HepG2 (cell line): Measurements from ENCODE around the gene DNAJB6. TPM values are rescaled to one million over a fixed set of nuclear protein-coding genes. Genes with fewer than 3 reads are reported as not detected.

Source experiments
- ATAC-seq: fragments of 200-7000 bp; cut with Tn5 transposase; 3 replicates; pipeline ENCODE4 v1.9.1; 2020; ENCODE audit warnings: mild to moderate bottlenecking, moderate library complexity
- BruUV-seq: library from RNA; stranded (reverse); fragments of 400-500 nt; replicated peaks from 2 replicates; lab custom pipeline; 2021; lab: Mats Ljungman, UMichigan
- CTCF ChIA-PET: fragments of 300-600 bp; formaldehyde crosslinking; extraction: SDS; loops from one replicate; lab custom pipeline; 2021; ENCODE audit warnings: low total read pairs, inconsistent platforms, low intra/inter-chr PET ratio; lab: Yijun Ruan, JAX
- POLR2A ChIA-PET: fragments of 350-600 bp; sonication (Branson Sonifier 250); formaldehyde crosslinking; loops from one replicate; lab custom pipeline; 2020; ENCODE audit warnings: antibody characterized with exemption, inconsistent platforms; lab: Yijun Ruan, JAX
- DNase-seq: peaks from one replicate; pipeline ENCODE4 v3.0.0-alpha.2; 2015; ENCODE audit warnings: low spot score
- FAIRE-seq: peaks from 3 replicates; lab custom pipeline; 2011; peaks lifted over from hg19 to GRCh38; lab: Jason Lieb, UNC
- H2AFZ ChIP-seq: one replicate; pipeline ENCODE4 v1.6.1; 2011; ENCODE audit warnings: low read length, inconsistent platforms
- H3K27ac ChIP-seq: fragments of 300-600 bp; 3 replicates; pipeline ENCODE4 v1.8.0; 2011; ENCODE audit warnings: mixed run types, mild to moderate bottlenecking, mixed read lengths, low read length, inconsistent platforms; ENCODE audit not compliant: insufficient read depth; ENCODE audit errors: extremely low read length
- H3K27me3 ChIP-seq, 2 experiments: fragments of 200-600 bp in 1 of 2; 2 replicates in 1 of 2; 3 replicates in 1 of 2; pipeline versions ENCODE4 v1.6.0 to v1.8.0; 2011; ENCODE audit warnings: low read length in 2 of 2, mild to moderate bottlenecking in 2 of 2, moderate library complexity in 2 of 2, inconsistent platforms in 1 of 2; ENCODE audit not compliant: insufficient read depth in 2 of 2, control insufficient read depth in 1 of 2
- H3K36me3 ChIP-seq, 2 experiments: fragments of 200-600 bp in 1 of 2; replicated peaks in 1 of 2; 2 replicates in 1 of 2; 3 replicates in 1 of 2; pipeline versions ENCODE4 v1.5.1 to v1.8.0; 2011; ENCODE audit warnings: low read length in 2 of 2, inconsistent platforms in 1 of 2; ENCODE audit not compliant: insufficient read depth in 2 of 2, control insufficient read depth in 1 of 2
- H3K4me1 ChIP-seq: 2 replicates; pipeline ENCODE4 v1.5.1; 2012; ENCODE audit warnings: low read length, inconsistent platforms; ENCODE audit not compliant: insufficient read depth
- H3K4me2 ChIP-seq: 2 replicates; pipeline ENCODE4 v1.6.0; 2011; ENCODE audit warnings: low read depth, low read length, inconsistent platforms
- H3K4me3 ChIP-seq, 3 experiments: fragments of 200-600 bp in 1 of 3; sonication (generic), shearing (Covaris generic) in 1 of 3; replicated peaks in 1 of 3; 2 replicates each; pipeline ENCODE4 v1.5.1; 2011 to 2016; ENCODE audit warnings: low read length in 3 of 3, inconsistent platforms in 2 of 3, low read depth in 2 of 3, mild to moderate bottlenecking in 2 of 3, control low read depth in 1 of 3, mixed read lengths in 1 of 3; ENCODE audit not compliant: insufficient read depth in 1 of 3
- H3K79me2 ChIP-seq: one replicate; pipeline ENCODE4 v1.6.1; 2011; ENCODE audit warnings: low read length, inconsistent platforms; ENCODE audit not compliant: insufficient read depth
- H3K9ac ChIP-seq: 2 replicates; pipeline ENCODE4 v1.6.0; 2011; ENCODE audit warnings: mild to moderate bottlenecking, low read depth, low read length, inconsistent platforms; ENCODE audit not compliant: insufficient read depth
- H3K9me3 ChIP-seq: 2 replicates; pipeline ENCODE4 v1.5.1; 2012; ENCODE audit warnings: mild to moderate bottlenecking, low read length
- H4K20me1 ChIP-seq: 2 replicates; pipeline ENCODE4 v1.6.0; 2011; ENCODE audit warnings: inconsistent platforms, mild to moderate bottlenecking, low read length, moderate library complexity; ENCODE audit not compliant: insufficient read depth
- CHCHD3 ChIP-seq: sonication (generic); formaldehyde crosslinking; IDR thresholded peaks from 2 replicates; pipeline ENCODE4 v1.8.0; 2022; ENCODE audit warnings: mild to moderate bottlenecking, missing genetic modification reagents, moderate library complexity
- HNRNPLL ChIP-seq: fragments of 200-400 bp; formaldehyde crosslinking; IDR thresholded peaks from 2 replicates; pipeline ENCODE4 v1.6.1; 2017; ENCODE audit warnings: mild to moderate bottlenecking, low read depth, low read length; ENCODE audit not compliant: poor library complexity, severe bottlenecking
- JUN ChIP-seq: sonication (generic); formaldehyde crosslinking; IDR thresholded peaks from 2 replicates; pipeline ENCODE4 v1.4.0; 2020; ENCODE audit warnings: mild to moderate bottlenecking, missing genetic modification reagents
- RAD21 ChIP-seq: fragments of 450-650 bp; formaldehyde crosslinking; IDR thresholded peaks from 2 replicates; pipeline ENCODE4 v1.5.0; 2020; ENCODE audit warnings: mild to moderate bottlenecking
- SMC3 ChIP-seq: IDR thresholded peaks from 2 replicates; pipeline ENCODE4 v1.6.1; 2011; ENCODE audit warnings: low read length, improper control_type of control experiment
- STAG1 ChIP-seq: sonication (generic); formaldehyde crosslinking; IDR thresholded peaks from 2 replicates; pipeline ENCODE4 v1.4.0; 2020; ENCODE audit warnings: missing genetic modification reagents
- SYNCRIP ChIP-seq: fragments of 200-400 bp; formaldehyde crosslinking; IDR thresholded peaks from 2 replicates; pipeline ENCODE4 v1.6.1; 2018; ENCODE audit warnings: mild to moderate bottlenecking, low read depth, low read length; ENCODE audit not compliant: insufficient read depth
- WGBS: methylation state at CpG from one replicate; pipeline ENCODE4 v1.1.6; 2017; ENCODE audit warnings: low lambda C conversion rate; 5-methylcytosine and 5-hydroxymethylcytosine counted together
- in situ Hi-C: cut with HindIII; loops from 2 replicates; pipeline ENCODE4 v1.10.0; 2017; ENCODE audit warnings: low pct_unique_long_range_greater_than_20kb; ENCODE audit not compliant: extremely low pct_ligation_motif_present
- intact Hi-C: fragments of 100-400 bp; cut with micrococcal nuclease; formaldehyde crosslinking; loops from one replicate; pipeline ENCODE4 v1.10.0; 2022; ENCODE audit not compliant: unreplicated experiment
- polyA plus RNA-seq, 8 experiments: library from polyadenylated mRNA; depleted of rRNA in 3 of 8; stranded (reverse) in 7 of 8; unstranded in 1 of 8; fragments of >200 nt; fragmentation: Illumina TruSeq in 4 of 8; extraction: Trizol in 4 of 8; gene quantifications; 2 replicates each; pipeline versions ENCODE4 v1.2.1 to v1.2.3, GENCODE V29; 2011 to 2016; ENCODE audit warnings: low read depth in 4 of 8, missing spikeins in 1 of 8, mixed read lengths in 1 of 8; ENCODE audit not compliant: insufficient read depth in 1 of 8
- total RNA-seq, 5 experiments: library from RNA; depleted of rRNA; stranded (reverse); fragments of >200 nt; fragmentation: Illumina TruSeq; extraction: Trizol; gene quantifications; 2 replicates each; pipeline ENCODE4 v1.2.3, GENCODE V29; 2016; ENCODE audit warnings: low read depth in 1 of 5
- TF ChIP-seq, protein P1 (sequence below): sonication (generic); formaldehyde crosslinking; IDR thresholded peaks from 2 replicates; pipeline ENCODE4 v1.8.0; 2022; ENCODE audit warnings: missing genetic modification reagents, mild to moderate bottlenecking, moderate library complexity, borderline replicate concordance
- TF ChIP-seq, protein P2 (sequence below): sonication (generic); formaldehyde crosslinking; IDR thresholded peaks from 2 replicates; pipeline ENCODE4 v1.5.0; 2020; ENCODE audit warnings: mild to moderate bottlenecking, missing genetic modification reagents, moderate library complexity
- TF ChIP-seq, protein P3 (sequence below): IDR thresholded peaks from 2 replicates; pipeline ENCODE4 v1.6.1; 2018; ENCODE audit warnings: missing genetic modification reagents, mild to moderate bottlenecking, missing compliant biosample characterization
- TF ChIP-seq, protein P4 (sequence below): fragments of 450-650 bp; IDR thresholded peaks from 2 replicates; pipeline ENCODE4 v1.6.1; 2016

The DNAJB6 gene
- total and polyA plus RNA-seq, 2 of the 13 experiments (the other 11 are each of a cell fraction or from before 2014, with no cell fraction given): 29.9 to 53.9 TPM

DNA sequence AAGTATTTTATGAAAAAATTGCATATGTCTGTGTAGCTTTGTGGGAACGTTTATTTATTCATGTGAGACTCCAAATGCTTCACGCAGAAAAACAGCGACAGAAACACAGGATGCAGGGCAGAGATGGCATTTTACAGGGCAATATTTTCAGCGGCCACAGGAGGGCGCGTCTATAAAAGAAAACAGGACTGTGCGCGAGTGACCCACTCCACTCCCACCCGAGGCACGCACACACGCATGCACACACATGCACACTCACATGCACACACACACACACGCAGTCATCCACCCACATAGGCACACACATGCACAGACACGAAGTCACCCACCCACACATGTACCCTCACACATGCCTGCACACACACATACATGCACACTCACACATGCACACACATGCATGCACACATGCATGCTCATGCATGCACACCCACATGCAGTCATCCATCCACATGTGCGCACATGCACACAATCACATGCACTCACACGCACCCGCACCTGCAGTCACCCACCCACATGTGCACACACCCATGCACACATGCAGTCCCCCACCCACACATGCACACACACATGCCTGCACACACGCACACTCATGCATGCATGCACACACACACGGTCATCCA, 96.3 kb downstream of the DNAJB6 start:
- Histone ChIP-seq H3K27me3 (peaks cover 2 to 27% of the 10 kb centered on the region in 2 experiments), H3K79me2 (no peaks in the 10 kb centered on the region), H3K4me2 (0 out of 2 replicates have a peak overlapping the region, but pooled peaks have one; percentile 11), H3K4me1 (no peaks in the 10 kb centered on the region), H3K36me3 (no peaks in the 10 kb centered on the region), H3K27ac (no peak overlapping the region), H4K20me1 (0 out of 2 replicates have a peak, but pooled peaks cover 2% of the 10 kb centered on the region), H3K9ac (no peak overlapping the region), H3K4me3 (no peak overlapping the region), H3K9me3 (no peaks in the 10 kb centered on the region), H2AFZ (no peak overlapping the region)
- intact Hi-C loops: loop anchor here (2.0 kb wide), 1 partner anchor 442 kb away; no protein-coding TSS in a partner anchor
- DNase-seq (no peak), FAIRE-seq (peak; percentile 53), ATAC-seq (peak; percentile 57)
- 24% methylated on average over 13 of the region's 18 CpGs for WGBS
- TF ChIP-seq, protein P1, sequence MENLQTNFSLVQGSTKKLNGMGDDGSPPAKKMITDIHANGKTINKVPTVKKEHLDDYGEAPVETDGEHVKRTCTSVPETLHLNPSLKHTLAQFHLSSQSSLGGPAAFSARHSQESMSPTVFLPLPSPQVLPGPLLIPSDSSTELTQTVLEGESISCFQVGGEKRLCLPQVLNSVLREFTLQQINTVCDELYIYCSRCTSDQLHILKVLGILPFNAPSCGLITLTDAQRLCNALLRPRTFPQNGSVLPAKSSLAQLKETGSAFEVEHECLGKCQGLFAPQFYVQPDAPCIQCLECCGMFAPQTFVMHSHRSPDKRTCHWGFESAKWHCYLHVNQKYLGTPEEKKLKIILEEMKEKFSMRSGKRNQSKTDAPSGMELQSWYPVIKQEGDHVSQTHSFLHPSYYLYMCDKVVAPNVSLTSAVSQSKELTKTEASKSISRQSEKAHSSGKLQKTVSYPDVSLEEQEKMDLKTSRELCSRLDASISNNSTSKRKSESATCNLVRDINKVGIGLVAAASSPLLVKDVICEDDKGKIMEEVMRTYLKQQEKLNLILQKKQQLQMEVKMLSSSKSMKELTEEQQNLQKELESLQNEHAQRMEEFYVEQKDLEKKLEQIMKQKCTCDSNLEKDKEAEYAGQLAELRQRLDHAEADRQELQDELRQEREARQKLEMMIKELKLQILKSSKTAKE: 0 out of 2 replicates have a peak, but pooled peaks have one; percentile 17
- TF ChIP-seq, protein P2, sequence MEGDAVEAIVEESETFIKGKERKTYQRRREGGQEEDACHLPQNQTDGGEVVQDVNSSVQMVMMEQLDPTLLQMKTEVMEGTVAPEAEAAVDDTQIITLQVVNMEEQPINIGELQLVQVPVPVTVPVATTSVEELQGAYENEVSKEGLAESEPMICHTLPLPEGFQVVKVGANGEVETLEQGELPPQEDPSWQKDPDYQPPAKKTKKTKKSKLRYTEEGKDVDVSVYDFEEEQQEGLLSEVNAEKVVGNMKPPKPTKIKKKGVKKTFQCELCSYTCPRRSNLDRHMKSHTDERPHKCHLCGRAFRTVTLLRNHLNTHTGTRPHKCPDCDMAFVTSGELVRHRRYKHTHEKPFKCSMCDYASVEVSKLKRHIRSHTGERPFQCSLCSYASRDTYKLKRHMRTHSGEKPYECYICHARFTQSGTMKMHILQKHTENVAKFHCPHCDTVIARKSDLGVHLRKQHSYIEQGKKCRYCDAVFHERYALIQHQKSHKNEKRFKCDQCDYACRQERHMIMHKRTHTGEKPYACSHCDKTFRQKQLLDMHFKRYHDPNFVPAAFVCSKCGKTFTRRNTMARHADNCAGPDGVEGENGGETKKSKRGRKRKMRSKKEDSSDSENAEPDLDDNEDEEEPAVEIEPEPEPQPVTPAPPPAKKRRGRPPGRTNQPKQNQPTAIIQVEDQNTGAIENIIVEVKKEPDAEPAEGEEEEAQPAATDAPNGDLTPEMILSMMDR (CRISPR knock-in tag): peak; percentile 81
- TF ChIP-seq SMC3 (peak; percentile 48; the same call in 1 of the 2 replicates), STAG1 (CRISPR knock-in tag) (peak; percentile 79), JUN (CRISPR knock-in tag) (no peak), HNRNPLL (no peak), CHCHD3 (0 out of 2 replicates have a peak, but pooled peaks have one; percentile 31), SYNCRIP (no peak), RAD21 (CRISPR knock-in tag) (peak; percentile 58; the same call in 1 of the 2 replicates)
- TF ChIP-seq, protein P3, sequence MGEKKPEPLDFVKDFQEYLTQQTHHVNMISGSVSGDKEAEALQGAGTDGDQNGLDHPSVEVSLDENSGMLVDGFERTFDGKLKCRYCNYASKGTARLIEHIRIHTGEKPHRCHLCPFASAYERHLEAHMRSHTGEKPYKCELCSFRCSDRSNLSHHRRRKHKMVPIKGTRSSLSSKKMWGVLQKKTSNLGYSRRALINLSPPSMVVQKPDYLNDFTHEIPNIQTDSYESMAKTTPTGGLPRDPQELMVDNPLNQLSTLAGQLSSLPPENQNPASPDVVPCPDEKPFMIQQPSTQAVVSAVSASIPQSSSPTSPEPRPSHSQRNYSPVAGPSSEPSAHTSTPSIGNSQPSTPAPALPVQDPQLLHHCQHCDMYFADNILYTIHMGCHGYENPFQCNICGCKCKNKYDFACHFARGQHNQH (CRISPR knock-in tag): no peak
- TF ChIP-seq, protein P4, sequence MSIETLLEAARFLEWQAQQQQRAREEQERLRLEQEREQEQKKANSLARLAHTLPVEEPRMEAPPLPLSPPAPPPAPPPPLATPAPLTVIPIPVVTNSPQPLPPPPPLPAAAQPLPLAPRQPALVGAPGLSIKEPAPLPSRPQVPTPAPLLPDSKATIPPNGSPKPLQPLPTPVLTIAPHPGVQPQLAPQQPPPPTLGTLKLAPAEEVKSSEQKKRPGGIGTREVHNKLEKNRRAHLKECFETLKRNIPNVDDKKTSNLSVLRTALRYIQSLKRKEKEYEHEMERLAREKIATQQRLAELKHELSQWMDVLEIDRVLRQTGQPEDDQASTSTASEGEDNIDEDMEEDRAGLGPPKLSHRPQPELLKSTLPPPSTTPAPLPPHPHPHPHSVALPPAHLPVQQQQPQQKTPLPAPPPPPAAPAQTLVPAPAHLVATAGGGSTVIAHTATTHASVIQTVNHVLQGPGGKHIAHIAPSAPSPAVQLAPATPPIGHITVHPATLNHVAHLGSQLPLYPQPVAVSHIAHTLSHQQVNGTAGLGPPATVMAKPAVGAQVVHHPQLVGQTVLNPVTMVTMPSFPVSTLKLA: peak; percentile 95
- ChIA-PET CTCF (interaction anchor here (1.6 kb wide), 1 partner anchor 442 kb away, joined by 7 read pairs; no protein-coding TSS in a partner anchor), POLR2A (no interaction called here)
- in situ Hi-C loops: no loop called here
- BruUV-seq: no TSS peak
